Cardiac muscle cell (in vitro differentiated cells and primary cell): ENCODE measurements around the gene SLC6A6. TPM values are rescaled to one million over a fixed set of nuclear protein-coding genes. Genes with fewer than 3 reads are reported as not detected.

Experiments
- DNase-seq, 2 donors: peaks; one replicate each; pipeline versions ENCODE4 v3.0.0 to v3.0.0-alpha.2; 2010 to 2017; ENCODE audit warnings: low read depth in 1 of 2, low spot score in 1 of 2
- H3K27ac ChIP-seq: fragments of 200-600 bp; sonication (generic); 2 replicates; pipeline ENCODE4 v1.5.1; 2016
- H3K27me3 ChIP-seq: fragments of 200-600 bp; sonication (generic); 2 replicates; pipeline ENCODE4 v1.6.0; 2016; ENCODE audit warnings: control low read depth
- H3K36me3 ChIP-seq: fragments of 200-600 bp; sonication (generic); 2 replicates; pipeline ENCODE4 v1.5.1; 2016; ENCODE audit warnings: control low read depth
- H3K4me1 ChIP-seq: fragments of 200-600 bp; sonication (generic); 2 replicates; pipeline ENCODE4 v1.8.1; 2017; ENCODE audit warnings: low read depth, mild to moderate bottlenecking, mixed run types
- H3K4me3 ChIP-seq: fragments of 200-600 bp; sonication (generic); 2 replicates; pipeline ENCODE4 v1.5.1; 2016; ENCODE audit warnings: mild to moderate bottlenecking
- H3K9me3 ChIP-seq: fragments of 200-600 bp; sonication (generic); 2 replicates; pipeline ENCODE4 v1.5.1; 2017; ENCODE audit warnings: low read depth, mild to moderate bottlenecking, control low read depth
- polyA plus RNA-seq: library from polyadenylated mRNA; unstranded; fragments of >200 nt; fragmentation: Nextera tagmentation; extraction: Ambion mirVana; gene quantifications from 2 replicates; pipeline ENCODE4 v1.2.1, GENCODE V29; 2016
- total RNA-seq: library from RNA; depleted of rRNA; stranded (reverse); fragments of >200 nt; gene quantifications from 2 replicates; pipeline ENCODE4 v1.2.3, GENCODE V29; 2016
- TF ChIP-seq, protein P1 (sequence below): IDR thresholded peaks from 2 replicates; pipeline ENCODE4 v1.5.1; 2012; ENCODE audit warnings: low read depth, mild to moderate bottlenecking, low read length

Gene SLC6A6
- total and polyA plus RNA-seq, 2 experiments from 2014 or later = 5.4 to 19.7 TPM

DNA sequence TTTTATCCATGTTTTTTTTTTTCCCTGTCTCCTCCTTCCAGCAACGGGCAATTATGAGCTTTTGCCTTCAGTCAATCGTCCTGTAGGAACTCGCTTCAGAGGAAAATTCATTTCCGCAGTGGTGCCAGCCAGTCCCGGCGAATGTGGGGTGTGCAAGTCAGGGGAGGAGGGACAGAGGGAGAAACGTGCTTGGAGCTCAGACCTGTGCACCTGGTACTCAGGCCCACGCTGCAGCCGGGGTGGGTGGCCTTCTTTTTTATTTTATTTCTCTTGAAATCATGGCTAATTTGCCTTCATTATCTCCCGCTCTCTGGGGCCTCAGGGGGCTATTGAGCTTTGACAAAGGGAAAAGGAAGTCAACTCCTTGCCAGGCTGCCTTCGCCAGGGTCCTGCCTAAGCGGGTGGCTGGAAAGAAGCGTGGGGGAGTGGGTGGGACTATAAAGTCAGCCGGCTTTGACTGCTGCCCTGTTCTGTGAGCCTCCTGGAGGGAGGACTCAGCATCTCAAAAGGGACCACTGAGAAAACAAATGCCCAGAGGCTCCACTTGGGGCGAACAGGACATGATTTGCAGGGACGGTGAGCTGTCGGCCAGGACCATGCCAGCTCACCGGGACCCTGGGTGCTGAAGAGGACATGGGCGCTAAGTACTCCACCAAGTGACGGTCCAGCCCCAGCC is 132.2 kb downstream of the SLC6A6 start:
- no peaks in the 10 kb centered on the region for H3K9me3 ChIP-seq
- peaks cover 9% of the 10 kb centered on the region for H3K4me1 ChIP-seq
- no peaks in the 10 kb centered on the region for H3K36me3 ChIP-seq
- no peak overlapping the region for H3K27ac ChIP-seq
- TF ChIP-seq, protein P1, sequence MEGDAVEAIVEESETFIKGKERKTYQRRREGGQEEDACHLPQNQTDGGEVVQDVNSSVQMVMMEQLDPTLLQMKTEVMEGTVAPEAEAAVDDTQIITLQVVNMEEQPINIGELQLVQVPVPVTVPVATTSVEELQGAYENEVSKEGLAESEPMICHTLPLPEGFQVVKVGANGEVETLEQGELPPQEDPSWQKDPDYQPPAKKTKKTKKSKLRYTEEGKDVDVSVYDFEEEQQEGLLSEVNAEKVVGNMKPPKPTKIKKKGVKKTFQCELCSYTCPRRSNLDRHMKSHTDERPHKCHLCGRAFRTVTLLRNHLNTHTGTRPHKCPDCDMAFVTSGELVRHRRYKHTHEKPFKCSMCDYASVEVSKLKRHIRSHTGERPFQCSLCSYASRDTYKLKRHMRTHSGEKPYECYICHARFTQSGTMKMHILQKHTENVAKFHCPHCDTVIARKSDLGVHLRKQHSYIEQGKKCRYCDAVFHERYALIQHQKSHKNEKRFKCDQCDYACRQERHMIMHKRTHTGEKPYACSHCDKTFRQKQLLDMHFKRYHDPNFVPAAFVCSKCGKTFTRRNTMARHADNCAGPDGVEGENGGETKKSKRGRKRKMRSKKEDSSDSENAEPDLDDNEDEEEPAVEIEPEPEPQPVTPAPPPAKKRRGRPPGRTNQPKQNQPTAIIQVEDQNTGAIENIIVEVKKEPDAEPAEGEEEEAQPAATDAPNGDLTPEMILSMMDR = no peak
- no peak overlapping the region for H3K4me3 ChIP-seq
- H3K27me3 ChIP-seq = no peaks in the 10 kb centered on the region
- DNase-seq = no peak

DNA sequence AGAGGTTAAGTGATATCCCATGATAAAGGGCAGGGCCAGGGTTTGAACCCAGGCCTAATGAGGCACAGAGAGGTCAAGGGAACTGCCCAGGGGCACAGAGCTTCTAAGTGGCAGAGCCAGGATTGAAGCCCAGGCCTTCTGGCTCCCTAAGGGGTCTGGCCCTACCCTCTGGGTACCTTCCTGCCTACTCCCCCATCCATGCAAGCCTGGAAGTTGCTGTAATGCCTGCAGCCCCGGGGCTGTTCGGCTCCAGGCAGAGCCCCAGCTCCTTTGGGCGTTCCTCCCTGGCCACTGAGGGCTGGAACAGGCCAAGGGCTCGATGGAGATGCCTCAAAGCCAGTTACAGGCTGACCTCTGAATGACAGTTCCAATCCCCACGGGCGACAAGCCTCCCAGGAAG is 133.2 kb downstream of the SLC6A6 start:
- H3K27ac ChIP-seq = no peak overlapping the region
- TF ChIP-seq, protein P1 = no peak
- peaks cover 9% of the 10 kb centered on the region for H3K4me1 ChIP-seq
- H3K27me3 ChIP-seq = no peaks in the 10 kb centered on the region
- no peak overlapping the region for H3K4me3 ChIP-seq
- no peak for DNase-seq
- H3K36me3 ChIP-seq = no peaks in the 10 kb centered on the region
- no peaks in the 10 kb centered on the region for H3K9me3 ChIP-seq

DNA sequence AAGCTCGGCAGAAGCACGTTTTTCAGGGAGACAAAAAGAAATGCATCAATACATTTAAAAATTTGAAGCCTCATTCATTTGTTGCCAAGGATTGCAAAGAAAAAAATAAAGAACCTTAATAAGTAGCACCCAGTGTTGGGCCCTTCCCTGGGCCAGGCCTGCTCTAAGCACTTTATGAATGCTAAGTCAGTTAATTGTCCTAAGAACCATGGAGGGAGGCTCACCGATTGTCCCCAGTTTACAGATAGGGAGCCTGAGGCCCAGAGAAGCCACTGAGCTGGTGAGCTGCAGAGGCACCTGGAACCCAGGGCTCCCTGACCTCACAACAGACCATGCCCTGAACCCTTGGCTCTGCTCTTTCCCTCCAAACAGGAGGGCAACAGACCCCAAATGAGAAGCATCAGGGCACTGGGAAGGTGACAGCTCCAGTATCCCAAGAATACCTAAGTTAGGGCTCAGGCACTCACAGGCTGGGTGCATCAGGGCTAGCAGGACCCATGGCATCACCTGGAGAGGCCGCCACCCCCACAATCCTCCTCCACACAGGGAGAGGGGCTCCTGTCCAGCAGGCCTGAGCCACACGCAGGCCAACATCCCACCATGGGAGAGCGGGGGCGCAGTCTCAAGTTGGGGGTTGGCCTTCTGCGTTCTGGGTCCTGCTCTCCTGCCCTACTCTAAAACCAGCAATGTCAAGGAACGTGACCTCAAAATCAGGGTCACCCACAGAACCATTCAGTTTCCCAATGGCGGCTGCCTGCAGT is 133.8 kb downstream of the SLC6A6 start:
- no peaks in the 10 kb centered on the region for H3K9me3 ChIP-seq
- H3K27me3 ChIP-seq = no peaks in the 10 kb centered on the region
- H3K4me1 ChIP-seq = peaks cover 9% of the 10 kb centered on the region
- DNase-seq = no peak
- no peak overlapping the region for H3K27ac ChIP-seq
- no peak overlapping the region for H3K4me3 ChIP-seq
- no peaks in the 10 kb centered on the region for H3K36me3 ChIP-seq
- TF ChIP-seq, protein P1 = no peak

DNA sequence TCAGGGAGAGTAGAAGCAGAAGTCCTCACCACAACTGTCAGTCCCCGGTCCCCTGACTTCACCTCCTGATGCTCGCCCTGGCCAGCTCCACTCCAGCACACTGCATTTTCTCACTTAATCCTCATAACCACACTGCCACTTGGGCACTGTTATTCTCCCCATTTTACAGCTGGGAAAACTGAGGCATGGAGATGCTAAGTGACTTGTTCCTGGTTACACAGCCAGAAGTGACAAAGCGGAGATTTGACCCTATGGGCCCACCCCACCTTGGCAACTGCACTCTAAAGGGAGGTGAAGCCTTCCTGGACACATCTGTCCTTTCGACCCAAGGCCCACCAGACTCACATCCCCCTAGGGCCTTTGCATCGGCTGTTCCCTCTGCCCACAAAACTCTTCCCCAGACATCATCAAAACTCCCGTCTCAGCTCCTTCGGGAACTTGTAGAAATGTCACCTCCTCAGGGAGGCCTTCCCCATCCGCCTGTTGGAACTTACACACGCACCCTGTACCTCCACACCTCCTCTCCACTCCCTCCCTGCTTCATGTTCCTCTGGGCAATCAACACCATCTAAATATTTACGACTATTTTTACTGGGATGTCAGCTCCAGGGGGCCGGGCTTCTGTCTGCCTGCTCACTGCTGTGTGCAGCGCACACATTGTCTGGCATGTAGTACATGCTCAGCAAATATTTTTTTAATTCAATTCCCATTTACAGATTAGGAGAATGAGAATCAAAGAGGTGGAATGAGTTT is 134.6 kb downstream of the SLC6A6 start:
- Histone ChIP-seq H3K4me1 (peaks cover 9% of the 10 kb centered on the region), H3K4me3 (no peak overlapping the region), H3K36me3 (no peaks in the 10 kb centered on the region), H3K9me3 (no peaks in the 10 kb centered on the region), H3K27me3 (no peaks in the 10 kb centered on the region), H3K27ac (no peak overlapping the region)
- DNase-seq = no peak
- TF ChIP-seq, protein P1 = no peak

DNA sequence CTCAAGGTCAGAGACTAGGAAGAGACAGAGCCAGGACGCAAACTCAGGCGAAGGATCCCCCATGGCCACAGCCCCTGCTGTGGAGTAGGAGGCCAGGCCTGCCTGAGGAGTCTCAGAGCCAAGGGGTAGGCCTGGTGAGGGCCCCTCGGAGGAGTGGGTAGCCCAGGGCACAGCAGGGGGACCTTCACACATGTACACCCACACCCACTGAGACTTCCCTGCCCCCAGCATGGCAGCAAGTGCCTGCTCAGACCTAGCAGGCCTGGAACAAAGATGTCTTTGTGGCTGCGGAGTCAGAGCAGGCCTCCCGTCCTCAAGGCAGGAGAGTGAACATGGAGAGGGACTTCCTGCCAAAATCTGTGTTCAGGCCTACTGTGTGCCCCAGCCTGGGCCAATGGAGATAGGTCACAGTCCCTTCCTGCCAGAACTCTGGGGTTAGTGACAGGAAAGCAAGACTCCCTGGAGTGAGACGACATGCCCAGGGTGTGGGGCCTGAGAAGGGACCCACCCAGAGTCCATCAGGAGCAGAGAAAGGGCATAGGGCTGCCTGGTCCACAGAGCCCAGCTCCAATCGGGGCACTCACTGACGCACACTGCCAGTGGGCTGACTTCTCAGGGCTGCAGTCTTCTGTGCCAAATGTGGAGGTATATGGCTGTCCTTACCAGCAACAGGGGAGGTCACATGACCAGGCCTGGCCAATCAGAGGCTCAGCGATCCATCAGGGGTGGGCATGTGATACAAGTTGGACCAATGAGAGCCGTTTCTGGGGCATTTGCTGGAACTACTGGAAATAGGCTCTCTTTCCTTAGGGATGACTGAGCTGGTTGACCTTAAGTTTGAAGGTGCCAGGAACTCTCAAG is 135.4 kb downstream of the SLC6A6 start:
- H3K9me3 ChIP-seq = no peaks in the 10 kb centered on the region
- H3K36me3 ChIP-seq = no peaks in the 10 kb centered on the region
- DNase-seq = no peak
- H3K27me3 ChIP-seq = no peaks in the 10 kb centered on the region
- no peak overlapping the region for H3K4me3 ChIP-seq
- TF ChIP-seq, protein P1 = no peak
- peaks cover 9% of the 10 kb centered on the region for H3K4me1 ChIP-seq
- no peak overlapping the region for H3K27ac ChIP-seq
